Tibial artery (tissue), 4 donors: Measurements from ENCODE around the gene PPP2R2C.

Experiments
- DNase-seq, 2 donors: peaks; one replicate each; pipeline ENCODE4 v3.0.0-alpha.2; 2019
- H3K27ac ChIP-seq, 2 donors: fragments of 200-600 bp; sonication (generic) in 1 of 2; 1 replicate in 1 of 2; 2 replicates in 1 of 2; pipeline ENCODE4 v1.5.1; 2018 to 2019; ENCODE audit warnings: mild to moderate bottlenecking in 1 of 2
- H3K27me3 ChIP-seq, 2 donors: fragments of 200-600 bp; sonication (generic) in 1 of 2; one replicate each; pipeline versions ENCODE4 v1.5.1 to v1.6.0; 2016 to 2019
- H3K36me3 ChIP-seq, 3 donors: fragments of 200-600 bp; sonication (generic) in 2 of 3; one replicate each; pipeline ENCODE4 v1.5.1; 2016 to 2019; ENCODE audit warnings: mild to moderate bottlenecking in 2 of 3
- H3K4me1 ChIP-seq, 4 donors: fragments of 200-600 bp; sonication (generic) in 2 of 4; 1 replicate in 3 of 4; 2 replicates in 1 of 4; pipeline ENCODE4 v1.5.1; 2016 to 2019
- H3K4me3 ChIP-seq, 2 donors: fragments of 200-600 bp; sonication (generic) in 1 of 2; 1 replicate in 1 of 2; 2 replicates in 1 of 2; pipeline ENCODE4 v1.5.1; 2018 to 2019; ENCODE audit warnings: mild to moderate bottlenecking in 2 of 2
- H3K9me3 ChIP-seq, 3 donors: fragments of 200-600 bp; sonication (generic) in 1 of 3; one replicate each; pipeline ENCODE4 v1.5.1; 2016 to 2019
- intact Hi-C: fragments of 100-400 bp; cut with DNase I; formaldehyde crosslinking; loops from one replicate; pipeline ENCODE4 v1.15.0; 2023; ENCODE audit warnings: low total_unique reads
- TF ChIP-seq, protein P1 (sequence below), 2 experiments: fragments of 200-600 bp in 1 of 2; fragments of 450-650 bp in 1 of 2; IDR thresholded peaks; one replicate each; pipeline ENCODE4 v1.5.1; 2017 to 2019; ENCODE audit warnings: antibody characterized with exemption in 2 of 2, mild to moderate bottlenecking in 1 of 2, moderate library complexity in 1 of 2

PPP2R2C gene

DNA sequence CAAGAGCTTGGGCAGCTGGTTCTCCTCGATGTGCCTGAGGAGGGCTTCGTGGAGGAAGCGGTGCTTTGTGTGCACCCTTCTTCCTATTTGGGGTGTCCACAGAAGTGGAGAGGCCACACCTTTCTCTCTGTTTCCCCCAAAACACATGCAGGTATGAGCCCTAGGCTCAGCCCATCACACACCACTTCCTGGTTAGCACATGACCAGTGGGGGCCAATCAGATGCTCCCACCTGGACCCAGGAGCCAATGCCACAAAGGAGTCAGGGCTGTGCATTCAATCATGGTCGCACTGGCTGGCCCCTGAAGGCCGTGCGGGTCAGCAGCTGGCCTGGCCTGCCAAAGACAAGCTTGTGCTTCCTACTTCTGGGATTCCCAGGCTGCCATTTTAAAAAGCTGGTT lies 51.4 kb downstream of the PPP2R2C start:
- Histone ChIP-seq H3K4me3 (no peak overlapping the region), H3K9me3 (no peaks in the 10 kb centered on the region), H3K27ac (no peak overlapping the region), H3K4me1 (no peaks in the 10 kb centered on the region), H3K27me3 (peaks cover 0 to 37% of the 10 kb centered on the region in 2 donors), H3K36me3 (no peaks in the 10 kb centered on the region)
- DNase-seq, result no peak
- TF ChIP-seq, protein P1, sequence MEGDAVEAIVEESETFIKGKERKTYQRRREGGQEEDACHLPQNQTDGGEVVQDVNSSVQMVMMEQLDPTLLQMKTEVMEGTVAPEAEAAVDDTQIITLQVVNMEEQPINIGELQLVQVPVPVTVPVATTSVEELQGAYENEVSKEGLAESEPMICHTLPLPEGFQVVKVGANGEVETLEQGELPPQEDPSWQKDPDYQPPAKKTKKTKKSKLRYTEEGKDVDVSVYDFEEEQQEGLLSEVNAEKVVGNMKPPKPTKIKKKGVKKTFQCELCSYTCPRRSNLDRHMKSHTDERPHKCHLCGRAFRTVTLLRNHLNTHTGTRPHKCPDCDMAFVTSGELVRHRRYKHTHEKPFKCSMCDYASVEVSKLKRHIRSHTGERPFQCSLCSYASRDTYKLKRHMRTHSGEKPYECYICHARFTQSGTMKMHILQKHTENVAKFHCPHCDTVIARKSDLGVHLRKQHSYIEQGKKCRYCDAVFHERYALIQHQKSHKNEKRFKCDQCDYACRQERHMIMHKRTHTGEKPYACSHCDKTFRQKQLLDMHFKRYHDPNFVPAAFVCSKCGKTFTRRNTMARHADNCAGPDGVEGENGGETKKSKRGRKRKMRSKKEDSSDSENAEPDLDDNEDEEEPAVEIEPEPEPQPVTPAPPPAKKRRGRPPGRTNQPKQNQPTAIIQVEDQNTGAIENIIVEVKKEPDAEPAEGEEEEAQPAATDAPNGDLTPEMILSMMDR (IDR thresholded peaks at IDR 0.05), result no peak
- intact Hi-C loops, result no loop called here

DNA sequence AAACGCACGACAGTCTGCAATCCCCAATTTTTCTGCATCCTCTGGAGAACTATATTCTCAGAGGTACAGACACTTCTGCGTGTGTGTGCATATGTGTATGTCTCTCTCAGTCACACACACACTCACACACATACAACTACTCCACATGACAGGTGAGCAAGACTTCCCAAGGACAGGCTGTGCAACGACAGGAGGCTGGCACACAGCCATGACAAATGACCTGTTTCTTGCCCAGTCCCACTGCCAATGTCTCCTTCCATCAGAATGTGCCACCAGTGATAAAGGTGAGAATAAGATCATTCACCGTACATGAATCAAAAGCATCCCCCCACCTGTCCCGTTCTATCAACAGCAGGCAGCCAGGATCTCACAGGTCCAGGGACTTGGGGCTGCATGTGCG lies 52.4 kb downstream of the PPP2R2C start:
- TF ChIP-seq, protein P1 (IDR thresholded peaks at IDR 0.05), result no peak
- Histone ChIP-seq H3K27ac (no peak overlapping the region), H3K36me3 (no peaks in the 10 kb centered on the region), H3K9me3 (no peaks in the 10 kb centered on the region), H3K27me3 (peaks cover 0 to 41% of the 10 kb centered on the region in 2 donors), H3K4me3 (no peak overlapping the region), H3K4me1 (no peaks in the 10 kb centered on the region)
- DNase-seq, result no peak
- intact Hi-C loops, result no loop called here

DNA sequence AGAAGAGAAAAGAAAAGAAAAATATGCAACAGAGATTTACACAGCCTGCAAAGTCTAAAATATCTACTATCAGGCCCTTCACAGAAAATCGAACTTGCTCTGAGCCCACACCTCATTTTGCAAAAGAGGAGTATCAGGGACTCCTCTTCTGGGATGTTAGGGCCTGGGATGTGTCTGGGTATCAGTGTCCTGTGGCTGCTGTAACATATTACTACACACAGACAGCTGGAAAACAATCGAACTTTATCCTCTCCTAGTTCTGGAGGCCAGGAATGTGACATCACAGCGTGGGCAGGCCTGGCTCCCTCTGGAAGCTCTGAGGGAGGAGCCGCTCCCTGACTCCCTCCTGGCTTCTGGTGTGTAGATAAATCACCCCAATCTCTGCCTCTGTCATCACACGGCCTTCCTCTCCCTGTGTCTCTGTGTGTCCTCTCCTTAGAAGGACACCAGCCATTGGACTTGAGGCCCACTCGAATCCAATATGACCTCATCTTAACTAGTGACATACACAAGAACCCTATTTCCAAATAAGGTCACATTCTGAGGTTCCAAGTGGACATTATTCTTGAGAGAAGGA lies 52.9 kb downstream of the PPP2R2C start:
- Histone ChIP-seq H3K9me3 (no peaks in the 10 kb centered on the region), H3K27me3 (peaks cover 0 to 39% of the 10 kb centered on the region in 2 donors), H3K27ac (no peak overlapping the region), H3K4me3 (no peak overlapping the region), H3K4me1 (no peaks in the 10 kb centered on the region), H3K36me3 (no peaks in the 10 kb centered on the region)
- DNase-seq, result no peak
- TF ChIP-seq, protein P1 (IDR thresholded peaks at IDR 0.05), result no peak
- intact Hi-C loops, result no loop called here

DNA sequence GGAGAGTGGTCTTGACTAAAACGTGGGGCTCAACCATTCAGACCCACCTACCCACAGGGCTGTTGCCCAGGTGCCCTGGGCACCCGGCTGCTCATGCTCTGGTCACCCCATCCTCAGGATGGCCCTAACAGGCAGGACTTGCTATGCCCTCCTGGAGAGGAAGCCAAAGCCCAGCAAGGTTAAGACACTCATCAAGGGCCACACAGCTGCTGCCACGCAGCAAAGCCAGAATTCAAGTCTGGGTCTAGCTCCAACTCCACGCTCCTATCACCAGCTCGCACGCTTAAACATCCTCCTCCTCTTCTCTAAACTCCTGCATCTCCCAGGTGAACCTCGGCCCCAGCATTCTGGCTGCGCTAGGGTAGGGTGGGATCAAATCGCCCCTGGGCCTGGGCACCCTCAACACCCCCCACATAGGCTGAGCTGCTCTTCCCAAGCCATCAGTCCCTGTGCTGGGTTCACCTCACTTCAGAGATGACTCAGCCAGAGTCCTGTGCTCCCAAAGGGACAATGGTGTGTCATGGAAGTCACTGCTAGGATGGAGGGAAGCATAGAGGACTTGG lies 54.1 kb downstream of the PPP2R2C start:
- H3K36me3 ChIP-seq, result no peaks in the 10 kb centered on the region
- no peak overlapping the region for H3K27ac ChIP-seq
- intact Hi-C loops, result no loop called here
- H3K4me1 ChIP-seq, result no peaks in the 10 kb centered on the region
- TF ChIP-seq, protein P1 (IDR thresholded peaks at IDR 0.05), result no peak
- no peak for DNase-seq
- H3K4me3 ChIP-seq, result no peak overlapping the region
- peaks cover 0 to 33% of the 10 kb centered on the region in 2 donors for H3K27me3 ChIP-seq
- H3K9me3 ChIP-seq, result no peaks in the 10 kb centered on the region

DNA sequence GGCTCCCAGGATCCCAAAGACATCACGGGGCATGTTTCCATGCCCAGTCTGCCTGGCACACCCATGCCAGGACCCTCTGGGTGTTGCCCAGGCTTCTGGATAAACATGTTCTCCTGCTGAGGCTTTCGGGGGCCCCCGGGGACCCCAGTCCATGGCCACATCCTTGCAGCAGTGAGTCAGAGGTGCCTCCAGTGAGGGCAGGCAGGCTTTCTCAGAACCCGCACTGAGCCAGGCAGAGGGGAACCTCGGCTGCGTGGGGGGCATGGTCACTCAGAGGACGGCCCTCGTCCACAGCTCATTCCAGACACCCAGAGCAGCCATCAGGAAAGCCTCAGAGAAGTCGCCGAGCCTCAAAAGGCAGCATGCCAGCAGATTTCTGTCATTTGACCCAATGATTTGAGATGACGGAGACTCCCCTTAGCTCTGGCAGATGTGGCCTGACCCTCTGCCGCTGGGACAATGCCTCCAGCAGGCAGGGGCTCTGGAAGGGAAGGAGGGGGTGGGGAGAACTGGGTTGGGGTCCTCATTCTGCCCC lies 54.8 kb downstream of the PPP2R2C start:
- DNase-seq, result no peak
- Histone ChIP-seq H3K4me1 (no peaks in the 10 kb centered on the region), H3K27ac (no peak overlapping the region), H3K4me3 (no peak overlapping the region), H3K27me3 (peaks cover 0 to 35% of the 10 kb centered on the region in 2 donors), H3K9me3 (no peaks in the 10 kb centered on the region), H3K36me3 (no peaks in the 10 kb centered on the region)
- TF ChIP-seq, protein P1 (IDR thresholded peaks at IDR 0.05), result no peak
- intact Hi-C loops, result no loop called here
